ENCODE data around the gene MGAT3. TPM values are rescaled to one million over a fixed set of nuclear protein-coding genes. Genes with fewer than 3 reads are reported as not detected.
A peak's percentile ranks its signal among the peaks of the same experiment; 100 is the strongest.

MGAT3 gene
- total RNA-seq, 2 experiments from 2014 or later = 0.40 to 0.62 TPM

DNA sequence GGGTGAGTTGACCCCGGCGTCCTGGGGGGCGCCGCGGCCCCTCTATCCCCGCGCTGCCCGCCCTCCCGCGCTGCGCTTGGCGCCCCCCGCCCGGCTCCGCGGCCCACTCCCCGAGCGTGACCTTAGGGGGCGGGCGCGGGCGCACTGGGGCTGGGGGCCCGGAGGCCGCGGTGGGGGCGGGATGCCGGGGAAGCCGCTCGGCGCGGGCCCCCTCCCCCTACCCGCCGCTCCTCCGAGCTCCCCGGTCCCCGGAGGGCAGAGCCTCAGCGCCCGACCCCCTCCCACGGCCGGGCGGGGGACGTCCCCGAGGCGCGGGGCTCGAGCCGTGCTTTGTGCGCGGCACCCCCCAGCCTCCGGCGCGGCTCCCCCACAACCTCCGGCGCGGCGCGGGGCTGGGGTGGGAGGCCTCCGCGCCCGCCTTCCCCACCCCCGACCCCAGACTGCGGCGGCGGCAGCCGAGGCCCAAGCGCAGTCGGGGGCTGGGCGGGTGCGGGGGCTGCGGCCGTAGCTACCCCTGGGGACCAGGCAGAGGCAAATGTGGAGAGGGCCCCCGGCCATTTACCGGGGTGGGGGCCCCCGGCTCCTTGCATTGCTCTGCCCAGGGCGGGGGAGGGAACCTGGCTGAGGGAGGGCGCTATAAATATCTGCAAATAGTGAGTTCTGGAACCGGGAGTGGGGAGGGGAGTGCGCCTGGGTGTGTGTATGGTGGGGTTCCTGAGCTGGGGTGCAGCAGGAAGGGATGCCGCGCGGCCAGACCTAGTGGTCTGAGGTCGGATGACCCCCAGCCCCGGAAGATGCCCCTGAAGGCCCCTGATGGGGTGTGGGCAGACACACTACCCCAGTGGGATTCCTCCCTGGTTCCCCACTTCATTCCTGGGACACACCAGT, 988 bp downstream of the MGAT3 start:
- Mint-ChIP-seq H3K36me3 (ENCODE audit: low read depth) (no peaks in the 10 kb centered on the region), H3K4me3 (peak overlapping the region; percentile 48), H3K9me3 (no peaks in the 10 kb centered on the region), H3K27ac (no peak overlapping the region), H3K27me3 (ENCODE audit: low read depth) (peaks cover 42% of the 10 kb centered on the region), H3K4me1 (ENCODE audit: low read depth) (peaks cover 11% of the 10 kb centered on the region)
- intact Hi-C loops (cut with micrococcal nuclease) = no loop called here
- CTCF ChIA-PET = no interaction called here
- DNase-seq = no peak

DNA sequence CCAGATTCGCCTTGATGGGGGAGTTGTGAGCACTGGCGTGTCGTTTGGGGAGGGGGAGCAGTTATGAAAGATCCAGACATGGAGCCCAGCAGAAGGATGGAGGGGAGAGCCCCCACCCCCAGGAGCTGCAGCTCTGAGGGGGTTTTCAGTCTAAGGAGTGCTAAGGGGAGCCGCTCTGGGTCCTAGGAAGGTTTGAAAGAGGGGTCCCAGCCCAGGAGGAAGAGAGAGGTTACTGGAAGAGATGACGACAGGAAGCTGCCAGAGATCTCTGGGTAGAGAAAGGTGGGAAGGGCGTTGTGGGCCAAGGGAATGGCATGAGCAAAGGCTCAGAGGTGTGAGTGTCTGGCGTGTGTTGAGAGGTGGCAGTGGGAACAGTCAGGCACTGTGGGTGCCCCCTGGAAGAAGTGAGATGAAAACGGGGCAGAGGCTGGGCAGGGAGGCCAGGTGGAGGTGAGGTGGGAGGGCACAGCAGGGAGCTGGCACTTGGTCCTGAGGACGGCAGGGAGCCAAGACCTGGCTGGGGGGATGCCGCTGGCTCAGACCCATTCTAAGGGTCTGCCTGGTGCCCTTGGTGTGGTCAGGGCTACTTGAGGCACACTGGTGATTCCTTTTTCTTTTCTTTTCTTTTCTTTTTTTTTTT, 1.8 kb downstream of the MGAT3 start:
- DNase-seq = no peak
- intact Hi-C loops (cut with micrococcal nuclease) = no loop called here
- Mint-ChIP-seq H3K27me3 (ENCODE audit: low read depth) (peaks cover 42% of the 10 kb centered on the region), H3K27ac (no peak overlapping the region), H3K4me1 (ENCODE audit: low read depth) (peaks cover 11% of the 10 kb centered on the region), H3K4me3 (no peak overlapping the region), H3K36me3 (ENCODE audit: low read depth) (no peaks in the 10 kb centered on the region), H3K9me3 (no peaks in the 10 kb centered on the region)
- CTCF ChIA-PET = no interaction called here

DNA sequence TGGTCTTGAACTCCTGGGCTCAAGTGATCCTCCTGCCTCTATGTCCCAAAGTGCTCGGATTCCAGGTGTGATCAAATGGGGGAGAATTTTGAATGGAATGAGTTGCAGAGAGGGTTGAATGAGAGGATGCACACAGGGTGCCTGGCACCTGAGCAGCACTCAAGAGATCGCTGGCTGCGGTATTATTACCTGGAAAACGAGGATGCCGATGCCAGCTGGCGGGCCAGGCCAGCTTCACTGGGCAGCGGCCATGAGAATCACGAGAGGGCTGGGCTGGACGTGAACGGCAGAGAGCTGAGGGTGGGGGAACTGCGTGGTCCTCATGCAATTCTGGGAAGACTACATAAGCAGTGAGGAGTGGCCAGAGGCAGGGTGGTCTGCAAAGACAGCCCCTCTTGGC, 2.9 kb downstream of the MGAT3 start:
- intact Hi-C loops (cut with micrococcal nuclease) = no loop called here
- peaks cover 42% of the 10 kb centered on the region for H3K27me3 Mint-ChIP-seq (ENCODE audit: low read depth)
- H3K4me1 Mint-ChIP-seq (ENCODE audit: low read depth) = peaks cover 11% of the 10 kb centered on the region
- H3K9me3 Mint-ChIP-seq = no peaks in the 10 kb centered on the region
- no peak overlapping the region for H3K27ac Mint-ChIP-seq
- no peak overlapping the region for H3K4me3 Mint-ChIP-seq
- no peaks in the 10 kb centered on the region for H3K36me3 Mint-ChIP-seq (ENCODE audit: low read depth)
- CTCF ChIA-PET = no interaction called here
- no peak for DNase-seq

DNA sequence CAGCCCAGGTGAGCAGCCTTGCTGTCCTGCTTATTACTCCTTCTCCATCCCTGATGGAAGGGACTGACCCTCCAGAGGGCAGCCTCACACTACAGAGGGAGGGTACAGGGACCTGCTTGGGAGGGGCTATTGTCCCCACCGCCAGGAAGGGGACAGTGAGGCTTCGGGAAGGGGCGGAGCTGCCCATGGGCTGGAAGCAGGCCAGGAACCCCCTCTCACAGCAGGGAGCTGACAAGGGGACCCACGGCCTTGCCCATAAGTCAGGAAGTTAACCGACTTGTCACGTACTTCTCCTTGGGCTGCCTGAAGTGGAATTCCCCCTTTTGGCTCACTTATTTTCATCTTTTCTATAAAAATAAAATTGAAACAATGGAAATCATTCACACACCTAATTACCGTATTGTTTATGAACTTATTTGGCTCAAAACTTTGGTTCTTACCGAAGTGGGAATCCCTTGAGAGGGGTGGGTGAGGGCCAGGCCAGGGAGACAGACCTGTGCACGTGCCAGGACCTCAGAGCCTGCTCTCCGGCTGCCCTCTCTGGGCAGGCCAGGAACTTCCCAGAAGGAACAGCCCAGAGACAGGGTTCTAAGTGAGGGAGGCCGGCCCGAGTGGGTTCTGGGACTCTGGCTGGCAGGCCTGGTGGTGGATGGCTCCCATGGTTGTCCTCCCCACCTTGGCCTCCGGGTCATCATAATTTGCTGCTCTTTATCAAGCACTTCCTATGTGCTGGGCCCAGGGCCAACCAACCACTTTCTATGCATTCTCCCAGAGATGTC, 5.8 kb downstream of the MGAT3 start:
- CTCF ChIA-PET = interaction anchor here (1.5 kb wide), 1 partner anchor 561 kb away, joined by 4 read pairs; no protein-coding TSS in a partner anchor
- intact Hi-C loops (cut with micrococcal nuclease) = no loop called here

DNA sequence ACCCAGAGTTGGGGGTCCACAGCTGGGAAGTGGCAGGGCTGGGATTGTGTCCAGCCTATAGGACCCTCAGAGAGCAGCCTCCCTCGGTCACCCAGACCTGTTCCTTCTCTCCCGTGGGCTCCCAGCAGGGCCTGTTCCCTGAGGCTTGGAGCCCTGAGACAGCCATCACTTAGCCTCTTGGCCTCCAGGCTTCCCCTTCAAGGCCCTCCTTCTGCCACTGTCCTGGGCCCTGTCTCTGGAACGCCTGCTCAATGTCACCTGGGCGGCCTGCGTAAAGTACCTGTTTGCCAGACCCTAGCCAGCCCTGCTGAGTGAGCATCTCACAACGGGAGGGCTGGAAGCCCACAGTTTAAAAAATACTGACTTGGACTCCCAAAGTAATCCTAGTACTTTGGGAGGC, 6.5 kb downstream of the MGAT3 start:
- Mint-ChIP-seq H3K27me3 (ENCODE audit: low read depth) (peaks cover 22% of the 10 kb centered on the region), H3K27ac (no peak overlapping the region), H3K36me3 (ENCODE audit: low read depth) (no peaks in the 10 kb centered on the region), H3K4me3 (no peak overlapping the region), H3K4me1 (ENCODE audit: low read depth) (peaks cover 2% of the 10 kb centered on the region), H3K9me3 (no peaks in the 10 kb centered on the region)
- CTCF ChIA-PET = no interaction called here
- intact Hi-C loops (cut with micrococcal nuclease) = no loop called here
- no peak for DNase-seq

More for the DNA sequence above, 5.8 kb downstream of the MGAT3 start:
- no peaks in the 10 kb centered on the region for H3K36me3 Mint-ChIP-seq (ENCODE audit: low read depth)
- no peak overlapping the region for H3K4me3 Mint-ChIP-seq
- H3K9me3 Mint-ChIP-seq = no peaks in the 10 kb centered on the region
- no peak for DNase-seq
- H3K4me1 Mint-ChIP-seq (ENCODE audit: low read depth) = peaks cover 5% of the 10 kb centered on the region
- no peak overlapping the region for H3K27ac Mint-ChIP-seq
- H3K27me3 Mint-ChIP-seq (ENCODE audit: low read depth) = peaks cover 26% of the 10 kb centered on the region

DNA sequence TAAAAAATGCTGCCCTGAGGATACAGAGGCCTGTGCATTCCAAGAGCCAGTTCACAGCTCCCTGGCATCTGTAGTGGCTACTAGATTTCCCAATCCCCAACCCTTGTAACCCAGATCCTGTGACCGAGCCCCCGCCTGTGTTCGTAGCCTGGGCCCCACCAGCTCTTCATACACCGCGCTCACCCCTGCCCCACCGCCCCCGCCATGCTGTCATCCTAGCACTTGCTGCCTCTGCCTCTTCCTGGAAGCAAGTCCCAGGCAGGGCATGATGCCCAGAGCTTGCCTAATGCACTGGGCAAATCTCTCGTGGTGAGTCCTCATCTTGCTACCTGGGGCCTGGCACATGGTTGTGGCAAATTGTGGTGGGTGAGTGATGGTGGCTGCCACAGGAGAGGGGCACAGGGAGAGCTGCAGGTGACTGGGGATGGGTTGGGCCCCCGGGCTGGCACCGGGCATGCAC, 7.1 kb downstream of the MGAT3 start:
- no peak for DNase-seq
- H3K4me1 Mint-ChIP-seq (ENCODE audit: low read depth) = no peaks in the 10 kb centered on the region
- H3K27ac Mint-ChIP-seq = no peak overlapping the region
- H3K4me3 Mint-ChIP-seq = no peak overlapping the region
- CTCF ChIA-PET = no interaction called here
- H3K9me3 Mint-ChIP-seq = no peaks in the 10 kb centered on the region
- no peaks in the 10 kb centered on the region for H3K36me3 Mint-ChIP-seq (ENCODE audit: low read depth)
- peaks cover 15% of the 10 kb centered on the region for H3K27me3 Mint-ChIP-seq (ENCODE audit: low read depth)
- intact Hi-C loops (cut with micrococcal nuclease) = no loop called here

DNA sequence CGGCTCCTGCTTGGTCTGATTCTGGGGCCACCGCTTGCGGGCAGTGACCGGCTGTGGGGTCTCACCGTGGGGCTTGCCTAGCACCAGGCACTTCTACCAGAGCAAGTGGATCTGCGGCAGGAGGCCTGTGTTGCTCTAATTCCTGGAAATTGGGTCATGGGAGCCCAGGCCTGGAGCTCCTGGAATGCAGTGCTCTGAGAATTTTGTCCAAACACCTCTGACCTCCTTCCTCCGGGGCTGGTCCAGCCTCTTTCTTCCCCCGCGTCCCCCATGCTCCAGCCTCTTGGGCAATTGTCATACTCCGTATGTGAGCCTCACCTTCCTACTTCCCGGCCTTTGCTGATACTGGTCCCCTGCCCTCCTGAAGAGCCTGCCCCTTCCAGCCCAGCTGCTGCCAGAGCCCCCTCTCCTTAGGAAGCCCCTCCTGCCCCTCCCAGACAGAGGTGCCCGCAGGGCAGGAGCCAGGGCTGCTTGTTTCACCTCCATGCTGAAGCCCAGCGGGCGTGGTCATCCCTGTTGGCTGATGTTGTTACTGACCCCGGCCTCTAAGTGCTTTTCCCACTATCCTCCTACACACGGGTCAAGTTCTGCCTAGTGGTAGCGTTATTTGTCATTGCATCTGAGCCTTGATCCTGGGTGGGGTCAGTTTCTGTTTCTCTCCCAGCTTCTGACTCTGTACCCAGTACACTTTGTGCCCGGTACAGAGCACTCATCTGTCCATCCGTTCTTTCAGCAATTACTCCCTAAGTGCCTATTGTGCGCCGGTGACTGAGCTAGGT, 9.6 kb downstream of the MGAT3 start:
- peaks cover 2% of the 10 kb centered on the region for H3K4me1 Mint-ChIP-seq (ENCODE audit: low read depth)
- no peak overlapping the region for H3K4me3 Mint-ChIP-seq
- H3K27ac Mint-ChIP-seq = no peak overlapping the region
- intact Hi-C loops (cut with micrococcal nuclease) = no loop called here
- no peaks in the 10 kb centered on the region for H3K36me3 Mint-ChIP-seq (ENCODE audit: low read depth)
- peaks cover 2% of the 10 kb centered on the region for H3K27me3 Mint-ChIP-seq (ENCODE audit: low read depth)
- no peak for DNase-seq
- CTCF ChIA-PET = no interaction called here
- no peaks in the 10 kb centered on the region for H3K9me3 Mint-ChIP-seq

DNA sequence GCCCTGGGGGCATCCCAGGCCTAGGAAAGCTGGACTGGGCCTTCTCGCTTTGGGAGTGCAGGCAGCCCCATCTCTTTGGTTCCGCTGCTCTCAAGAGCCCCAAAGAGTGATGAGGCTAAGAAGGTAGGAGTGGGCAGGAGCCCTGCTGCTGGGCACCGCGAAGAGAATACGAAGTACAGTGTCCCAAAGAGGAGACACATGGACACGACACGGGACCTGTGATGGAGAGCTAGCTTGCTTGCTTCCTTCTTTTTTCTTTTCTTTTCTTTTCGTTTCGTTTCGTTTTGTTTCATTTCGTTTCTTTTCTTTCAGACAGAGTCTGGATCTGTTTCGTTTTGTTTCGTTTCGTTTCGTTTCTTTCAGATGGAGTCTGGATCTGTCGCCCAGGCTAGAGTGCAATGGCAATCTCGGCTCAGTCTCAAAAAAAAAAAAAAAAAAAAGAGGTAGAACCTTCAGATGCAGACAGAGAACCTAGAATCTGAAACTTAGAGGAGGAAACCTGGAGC, 10.6 kb downstream of the MGAT3 start:
- no peaks in the 10 kb centered on the region for H3K9me3 Mint-ChIP-seq
- H3K36me3 Mint-ChIP-seq (ENCODE audit: low read depth) = no peaks in the 10 kb centered on the region
- no peak overlapping the region for H3K27ac Mint-ChIP-seq
- H3K4me1 Mint-ChIP-seq (ENCODE audit: low read depth) = peaks cover 12% of the 10 kb centered on the region
- no peaks in the 10 kb centered on the region for H3K27me3 Mint-ChIP-seq (ENCODE audit: low read depth)
- intact Hi-C loops (cut with micrococcal nuclease) = no loop called here
- CTCF ChIA-PET = interaction anchor here (0.6 to 1.0 kb wide), 2 partner anchors 11 to 55 kb away, joined by 3 to 4 read pairs; no protein-coding TSS in a partner anchor
- no peak for DNase-seq
- H3K4me3 Mint-ChIP-seq = no peak overlapping the region

DNA sequence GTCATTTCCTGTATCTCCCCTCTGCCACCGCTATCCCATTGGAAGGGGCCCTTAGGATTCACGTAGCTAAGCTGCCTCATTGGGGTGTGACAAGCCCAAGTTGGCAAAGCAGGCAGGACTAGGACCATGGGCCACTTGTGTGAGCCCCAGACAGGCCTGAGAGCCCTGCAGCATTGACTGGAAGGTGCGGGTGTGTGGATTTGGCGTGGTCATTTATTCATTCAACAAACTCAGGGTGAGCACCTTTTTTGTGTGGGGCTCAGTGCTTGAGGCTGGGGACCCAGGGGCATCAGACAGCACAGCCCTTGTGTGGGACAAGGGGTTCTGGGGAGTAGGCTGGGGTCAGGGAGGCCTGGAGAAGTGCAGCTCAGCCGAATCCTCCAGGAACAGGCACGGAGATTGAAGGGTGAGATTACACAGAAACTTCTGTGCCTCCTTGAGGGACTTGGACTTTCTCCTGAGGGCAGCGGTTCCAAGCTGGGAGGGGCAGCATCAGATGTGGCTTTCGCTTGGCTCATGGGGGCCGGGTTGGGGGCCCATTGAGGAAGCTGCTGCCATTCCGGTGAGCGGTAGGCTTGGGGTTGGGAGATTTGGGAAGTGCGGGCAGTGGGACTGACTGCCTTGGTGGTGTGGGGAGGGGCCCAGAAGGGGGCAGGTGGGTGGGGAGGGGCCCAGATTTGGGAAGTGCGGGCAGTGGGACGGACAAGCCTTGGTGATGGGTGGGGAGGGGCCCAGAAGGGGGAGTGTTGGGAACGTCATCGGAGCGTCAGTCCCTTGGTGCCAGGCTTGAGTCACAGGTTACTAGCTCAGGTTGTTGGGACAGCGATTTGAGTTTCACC, 11.9 kb downstream of the MGAT3 start:
- Mint-ChIP-seq H3K27ac (no peak overlapping the region), H3K27me3 (ENCODE audit: low read depth) (no peaks in the 10 kb centered on the region), H3K4me1 (ENCODE audit: low read depth) (peaks cover 18% of the 10 kb centered on the region), H3K36me3 (ENCODE audit: low read depth) (no peaks in the 10 kb centered on the region), H3K4me3 (no peak overlapping the region), H3K9me3 (no peaks in the 10 kb centered on the region)
- DNase-seq = no peak
- CTCF ChIA-PET = no interaction called here
- intact Hi-C loops (cut with micrococcal nuclease) = no loop called here

DNA sequence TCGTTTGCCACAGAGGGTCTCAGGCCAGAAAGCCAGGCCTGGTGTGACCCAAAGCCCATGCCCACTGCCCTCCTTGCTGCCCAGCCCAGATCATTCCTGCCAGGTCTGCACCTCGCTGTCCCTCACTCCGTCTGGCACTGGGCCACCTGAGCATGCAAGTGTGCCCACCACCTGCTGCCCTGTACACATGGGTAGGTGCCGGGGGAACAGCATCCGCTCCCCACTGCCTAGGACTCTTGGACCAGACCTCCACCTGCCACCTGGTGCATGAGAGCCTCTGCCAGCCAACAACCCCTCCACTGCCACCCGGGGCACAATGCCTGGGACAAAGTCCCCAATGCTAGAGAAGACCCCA, 12.5 kb downstream of the MGAT3 start:
- Mint-ChIP-seq H3K4me3 (no peak overlapping the region), H3K9me3 (no peaks in the 10 kb centered on the region), H3K36me3 (ENCODE audit: low read depth) (no peaks in the 10 kb centered on the region), H3K4me1 (ENCODE audit: low read depth) (peaks cover 18% of the 10 kb centered on the region), H3K27ac (no peak overlapping the region), H3K27me3 (ENCODE audit: low read depth) (no peaks in the 10 kb centered on the region)
- intact Hi-C loops (cut with micrococcal nuclease) = no loop called here
- CTCF ChIA-PET = no interaction called here
- no peak for DNase-seq

DNA sequence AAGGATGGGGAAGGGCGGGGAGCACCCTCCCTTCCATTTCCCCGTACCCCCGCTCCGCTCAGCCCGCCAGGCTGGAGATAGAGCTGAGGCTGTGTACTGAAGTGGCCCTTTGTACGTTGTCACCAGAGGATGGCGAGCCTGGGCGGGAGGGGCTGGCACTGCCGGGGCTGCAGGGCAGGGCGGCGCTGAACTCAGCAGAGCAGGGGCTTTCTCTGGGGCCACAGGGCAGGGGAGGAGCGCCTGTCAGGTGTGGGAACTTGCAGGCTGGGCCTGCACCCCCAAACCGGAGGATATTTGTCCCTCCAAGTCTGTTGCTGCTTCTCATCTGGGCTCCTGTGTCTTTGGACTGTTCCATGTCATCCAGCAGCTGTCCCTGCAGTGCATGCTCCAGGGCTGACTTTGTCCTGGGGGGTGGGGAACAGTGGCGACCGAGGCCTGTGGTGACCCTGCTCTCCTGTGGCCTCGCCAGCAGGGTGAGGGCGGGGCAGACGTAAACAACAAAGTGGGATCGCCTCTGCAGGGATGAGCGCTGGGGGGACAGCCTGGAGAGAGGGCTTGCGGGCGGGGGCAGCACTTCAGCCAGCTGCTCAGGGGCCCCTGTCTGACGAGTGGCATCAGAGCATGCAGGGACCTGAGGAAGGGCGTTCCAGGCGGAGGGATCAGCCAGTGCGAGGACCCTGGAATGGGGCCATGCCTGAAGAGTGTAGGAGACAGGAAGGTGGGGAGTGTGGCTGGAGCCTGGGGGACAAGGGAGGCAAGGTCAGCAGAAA, 13.1 kb downstream of the MGAT3 start:
- intact Hi-C loops (cut with micrococcal nuclease) = no loop called here
- no peak for DNase-seq
- no peak overlapping the region for H3K4me3 Mint-ChIP-seq

More for the DNA sequence above, 13.1 kb downstream of the MGAT3 start:
- no peaks in the 10 kb centered on the region for H3K9me3 Mint-ChIP-seq
- H3K27ac Mint-ChIP-seq = no peak overlapping the region
- H3K27me3 Mint-ChIP-seq (ENCODE audit: low read depth) = no peaks in the 10 kb centered on the region
- CTCF ChIA-PET = no interaction called here
- H3K4me1 Mint-ChIP-seq (ENCODE audit: low read depth) = peaks cover 18% of the 10 kb centered on the region
- no peaks in the 10 kb centered on the region for H3K36me3 Mint-ChIP-seq (ENCODE audit: low read depth)
